HG03558 (cell line): ENCODE data around the gene ACSF3.
"Not testable (repeated sequence)": the region's sequence is repeated elsewhere in the genome, so short reads cannot be mapped to it uniquely, and the experiment has no call there.

Experiments used
- ATAC-seq: cut with Tn5 transposase; IDR thresholded peaks from one replicate; pipeline ENCODE4 v1.9.1; 2021; ENCODE audit warnings: moderate number of reproducible peaks; ENCODE audit not compliant: unreplicated experiment; ENCODE audit errors: extremely low read depth

The ACSF3 gene

GRCh38 chr16:89153848-89154271 lies 60.2 kb downstream of the ACSF3 start:
- ATAC-seq = no peak

DNA sequence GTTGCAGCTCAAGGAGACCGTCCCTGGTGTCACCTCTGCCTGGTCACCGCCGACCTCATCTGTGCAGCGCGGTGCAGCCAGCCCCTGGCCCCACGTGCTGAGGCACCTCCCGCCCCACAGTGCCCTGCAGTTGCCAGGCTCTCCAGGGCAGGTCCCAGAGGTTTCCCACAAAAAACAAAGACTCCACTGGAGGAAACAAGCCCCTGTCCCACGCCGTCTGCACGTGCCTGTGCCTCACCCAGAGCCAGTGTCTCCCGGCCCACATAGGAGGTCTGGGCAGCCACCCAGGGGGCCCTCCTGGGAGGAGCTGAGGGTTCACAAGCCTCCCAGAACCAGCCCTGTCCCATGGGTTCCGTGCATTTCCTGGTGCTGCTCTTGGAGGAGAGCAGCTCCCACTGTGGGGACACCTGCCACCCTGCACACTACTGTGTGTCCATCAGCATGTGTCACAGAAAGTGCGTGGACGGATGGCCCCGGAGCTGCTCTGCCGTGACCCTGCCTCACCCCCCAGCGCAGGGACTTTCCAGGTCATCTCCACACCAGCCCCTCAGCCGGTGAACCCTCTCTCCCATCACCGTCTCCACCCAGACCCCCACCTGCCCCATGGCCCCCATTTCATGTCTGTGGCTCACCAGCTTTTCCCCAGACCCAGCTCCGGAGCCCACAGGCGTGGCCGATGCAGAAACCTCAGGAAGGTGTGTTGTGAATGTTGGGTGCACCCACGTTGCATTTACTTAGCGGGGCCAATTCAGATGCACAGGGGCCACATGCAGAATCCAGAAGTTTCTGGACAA lies 60.9 kb downstream of the ACSF3 start:
- no peak for ATAC-seq

DNA sequence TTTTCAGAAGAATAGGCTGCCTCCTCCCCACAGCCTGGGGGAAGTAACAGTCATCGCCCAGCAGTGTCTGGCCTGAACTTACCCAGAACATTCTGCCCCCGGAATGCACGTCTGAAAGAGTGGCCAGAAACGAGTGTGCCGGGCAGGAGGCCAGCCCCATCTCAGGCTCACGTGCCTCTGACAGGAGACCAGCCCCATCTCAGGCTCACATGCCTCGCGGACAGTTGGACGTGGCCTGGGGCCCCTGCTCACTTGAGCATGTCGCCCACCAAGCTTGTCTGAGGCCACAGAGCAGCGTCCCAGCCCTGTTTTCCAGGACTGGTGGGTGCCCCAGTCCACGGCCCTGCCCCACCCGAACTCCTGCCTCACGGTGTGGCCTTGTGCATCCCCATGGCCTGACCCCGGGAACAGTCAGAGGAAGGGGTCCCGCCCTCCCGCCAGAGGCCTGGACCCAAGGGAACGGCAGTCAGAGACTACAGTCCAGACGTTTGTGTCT lies 61.6 kb downstream of the ACSF3 start:
- ATAC-seq = no peak

- no peak for ATAC-seq
Observed at GRCh38 chr16:89155851-89156739, 62.4 kb downstream of the ACSF3 start.

DNA sequence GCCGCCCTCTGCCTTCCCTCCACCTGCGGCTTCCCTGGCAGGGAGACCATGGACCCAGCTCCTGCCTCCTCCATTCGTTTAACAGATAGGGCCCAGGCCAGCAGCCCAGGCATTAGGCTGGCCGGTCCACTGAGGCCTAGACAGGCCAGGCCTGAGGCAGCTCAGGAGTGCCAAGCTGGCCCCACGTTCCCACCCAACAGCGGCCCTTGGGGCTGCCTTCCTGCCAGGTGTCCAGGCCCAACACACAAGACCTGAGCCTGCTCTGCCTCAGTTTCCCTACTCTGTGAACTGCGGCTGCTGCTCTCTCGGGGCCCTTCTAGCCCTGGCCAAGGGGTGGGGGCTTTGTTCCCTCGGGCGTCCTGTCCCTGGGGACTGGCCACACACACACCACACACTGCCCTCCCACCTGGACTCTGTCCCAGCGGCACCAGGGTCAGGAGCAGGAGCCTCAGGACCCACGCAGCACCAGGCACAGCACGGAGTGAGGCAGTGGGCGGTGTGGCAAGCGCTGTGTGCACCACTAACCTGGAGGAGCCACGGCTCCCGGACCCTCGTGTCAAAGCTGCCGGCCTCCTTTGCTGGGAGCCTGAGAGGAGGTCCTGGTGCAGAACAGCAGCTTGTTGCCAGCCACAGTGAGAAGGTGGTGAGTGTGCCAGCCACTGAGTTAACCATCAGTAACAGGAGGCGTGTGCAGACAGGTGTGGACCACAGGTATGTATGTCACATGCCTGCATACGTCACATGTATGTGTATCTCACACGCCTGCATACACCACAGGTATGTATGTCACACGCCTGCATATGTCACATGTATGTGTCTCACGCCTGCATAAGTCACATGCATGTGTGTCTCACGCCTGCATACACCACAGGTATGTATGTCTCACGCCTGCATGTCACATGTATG lies 63.3 kb downstream of the ACSF3 start:
- ATAC-seq = no peak

DNA sequence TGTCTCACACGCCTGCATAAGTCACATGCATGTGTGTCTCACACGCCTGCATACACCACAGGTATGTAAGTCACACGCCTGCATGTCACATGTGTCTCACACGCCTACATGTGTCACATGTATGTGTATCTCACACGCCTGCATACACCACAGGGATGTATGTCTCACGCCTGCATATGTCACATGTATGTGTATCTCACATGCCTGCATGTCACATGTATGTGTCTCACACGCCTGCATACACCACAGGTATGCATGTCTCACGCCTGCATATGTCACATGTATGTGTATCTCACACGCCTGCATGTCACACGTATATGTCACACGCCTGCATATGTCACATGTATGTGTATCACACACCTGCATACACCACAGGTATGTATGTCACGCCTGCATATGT lies 64.1 kb downstream of the ACSF3 start:
- no peak for ATAC-seq

- no peak for ATAC-seq
Observed at GRCh38 chr16:89159066-89159849, 65.6 kb downstream of the ACSF3 start.

DNA sequence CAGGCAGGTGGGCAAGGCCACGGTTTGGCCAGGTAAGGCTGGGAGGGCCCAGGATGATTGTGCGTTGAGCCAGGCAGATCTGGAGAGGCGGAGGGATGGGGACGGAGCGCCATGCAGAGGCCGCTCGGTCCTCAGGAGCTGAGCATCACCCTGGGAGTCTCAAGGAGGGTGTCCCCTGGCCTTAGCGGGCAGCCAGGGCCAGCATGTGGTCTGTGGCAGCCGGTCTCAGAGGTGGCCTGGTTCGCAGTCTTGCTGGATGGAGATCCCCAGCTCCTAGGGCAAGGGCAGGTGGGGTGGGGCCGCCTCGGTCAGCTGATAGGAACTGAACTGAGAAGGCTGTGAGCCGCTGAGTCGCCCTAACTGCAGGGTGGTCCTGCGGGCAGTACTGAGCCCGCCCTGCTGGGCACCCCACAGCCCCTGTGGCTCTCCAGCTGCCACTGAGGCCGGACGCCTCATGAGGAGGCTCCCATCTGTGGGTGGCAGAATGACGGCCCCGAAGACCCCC lies 66.2 kb downstream of the ACSF3 start:
- ATAC-seq = no peak

DNA sequence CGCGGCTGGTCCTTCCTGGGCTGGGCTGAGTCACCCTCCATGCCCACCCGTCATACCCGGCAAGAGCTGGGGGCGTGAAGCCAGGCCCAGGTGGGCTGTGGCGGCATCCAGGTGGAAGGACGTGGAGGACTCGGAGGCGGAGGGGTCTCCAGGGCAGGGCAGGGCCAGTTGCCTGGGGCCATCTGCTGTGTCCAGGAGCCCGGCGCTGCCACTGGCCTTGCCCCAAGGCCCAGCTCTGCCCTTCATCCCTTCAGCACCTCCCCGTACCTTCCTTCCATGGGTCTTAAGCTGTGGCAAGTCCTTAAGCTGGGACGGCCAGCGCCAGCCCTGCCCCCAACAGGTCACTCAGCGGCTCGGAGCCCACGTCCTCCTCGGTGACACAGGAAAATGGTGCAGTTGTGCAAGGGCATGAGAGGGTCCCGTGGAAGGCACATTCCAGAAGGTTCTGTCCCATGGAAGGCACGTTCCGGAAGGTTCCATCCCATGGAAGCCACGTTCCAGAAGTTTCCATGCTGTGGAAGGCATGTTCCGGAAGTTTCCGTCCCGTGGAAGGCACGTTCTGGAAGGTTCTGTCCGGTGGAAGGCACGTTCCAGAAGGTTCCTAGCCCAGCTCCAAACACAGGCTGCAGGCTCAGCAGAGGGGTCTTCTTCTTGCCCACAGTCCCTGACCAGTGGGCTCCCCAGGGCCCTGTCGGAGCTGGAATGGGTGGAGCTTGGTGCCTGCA lies 67.5 kb downstream of the ACSF3 start:
- ATAC-seq = no peak

GRCh38 chr16:89161763-89162713 lies 68.4 kb downstream of the ACSF3 start:
- no peak for ATAC-seq

GRCh38 chr16:89163297-89163696 lies 69.6 kb downstream of the ACSF3 start:
- no peak for ATAC-seq

DNA sequence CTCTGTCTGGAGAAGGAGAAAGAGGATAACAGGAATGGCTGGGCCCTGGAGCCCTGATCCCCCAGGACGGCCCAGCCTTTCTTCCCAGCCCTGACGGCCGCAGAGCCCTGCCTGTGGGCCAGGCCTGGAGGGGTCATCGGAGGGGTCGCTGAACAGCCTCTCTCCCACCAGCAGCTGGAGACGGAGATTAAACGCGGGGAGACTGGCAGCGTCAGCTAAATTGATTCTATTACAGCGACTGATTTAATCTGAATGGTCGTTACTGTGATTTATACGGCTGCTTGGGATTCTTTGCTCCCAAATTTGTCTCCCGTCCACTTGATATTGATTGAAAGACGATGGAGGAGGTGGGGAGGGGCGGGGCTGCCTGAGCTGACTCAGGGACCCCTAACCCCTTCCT lies 70.8 kb downstream of the ACSF3 start:
- ATAC-seq = no peak

- no peak for ATAC-seq
Observed at GRCh38 chr16:89164847-89165680, 71.4 kb downstream of the ACSF3 start.

DNA sequence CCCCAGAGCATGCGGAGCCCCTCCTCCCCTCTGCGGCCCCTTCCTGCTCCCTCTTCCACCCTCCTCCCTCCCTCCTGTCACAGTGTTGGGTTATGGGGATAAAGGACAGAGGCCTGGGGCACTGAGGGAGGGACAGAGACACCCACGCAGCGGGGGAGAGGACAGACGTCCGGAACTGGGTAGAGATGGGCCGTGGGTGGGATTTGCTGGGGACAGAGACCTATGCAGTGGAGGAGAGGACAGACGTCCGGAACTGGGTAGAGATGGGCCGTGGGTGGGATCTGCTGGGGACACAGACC lies 72.0 kb downstream of the ACSF3 start:
- ATAC-seq = not testable (repeated sequence)

DNA sequence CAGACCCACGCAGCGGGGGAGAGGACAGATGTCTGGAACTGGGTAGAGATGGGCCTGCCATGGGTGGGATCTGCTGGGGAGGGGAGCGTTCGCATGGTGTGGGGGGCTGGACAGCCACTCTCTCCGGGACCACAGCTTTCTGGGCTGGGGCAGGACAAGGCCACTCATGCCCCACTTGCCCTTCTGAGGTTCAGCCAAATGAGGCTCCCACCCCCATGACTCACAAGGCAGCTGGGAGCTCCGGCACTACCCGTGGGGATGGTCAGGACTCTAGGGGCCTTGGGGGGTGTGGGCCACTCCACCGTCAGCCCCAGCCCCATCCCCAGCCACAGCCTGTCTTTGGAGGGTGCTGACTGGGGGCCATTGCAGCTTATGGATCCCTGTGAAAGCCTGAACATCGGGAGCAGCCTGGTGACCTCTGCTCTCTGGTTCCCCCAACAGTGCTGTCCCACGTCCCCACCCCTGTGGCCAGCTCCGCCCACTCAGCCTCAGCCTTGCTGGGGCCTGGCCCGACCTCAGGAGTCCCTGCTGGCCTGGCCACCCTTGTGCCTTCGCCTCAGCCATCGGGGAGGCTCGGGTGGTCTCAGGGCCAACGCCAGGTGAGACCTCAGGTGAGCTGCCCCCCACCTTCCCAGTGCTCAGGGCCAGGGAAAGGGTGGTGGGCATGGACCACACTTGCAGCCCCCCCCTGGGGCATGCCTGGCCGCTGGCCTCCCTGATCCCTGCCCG lies 73.2 kb downstream of the ACSF3 start:
- no peak for ATAC-seq

DNA sequence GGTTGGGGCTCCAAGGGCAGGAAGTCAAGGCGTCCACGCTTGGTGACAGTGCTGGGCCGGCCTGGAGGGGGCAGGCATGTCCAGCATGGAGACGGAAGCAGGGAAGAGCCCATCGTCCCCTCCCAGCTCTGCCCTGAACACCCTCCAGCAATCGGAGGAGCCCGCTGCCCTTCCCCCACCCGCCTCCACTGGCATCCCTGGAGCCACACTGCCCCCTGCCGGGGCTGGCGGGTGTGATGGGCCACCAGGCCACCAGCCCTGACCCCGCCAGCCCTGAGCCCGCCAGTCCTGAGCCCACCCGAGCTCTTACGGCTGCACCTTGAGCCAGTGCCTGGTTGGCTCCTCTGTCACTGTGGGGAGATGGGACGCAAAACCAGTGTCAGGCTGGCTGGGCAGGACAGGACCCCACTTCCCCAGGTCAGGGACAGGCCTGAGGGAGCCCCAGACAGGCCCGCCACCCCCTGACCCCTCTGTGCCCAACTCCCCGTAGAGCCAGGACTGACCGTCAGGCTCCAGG lies 73.8 kb downstream of the ACSF3 start:
- no peak for ATAC-seq
